ENCODE data around the gene SSC5D.

SSC5D gene

GRCh38 chr19:55539090-55539984 lies 51.1 kb downstream of the SSC5D start:
- no peak for DNase-seq

- no peak for DNase-seq
Measured at GRCh38 chr19:55540619-55541018, 52.4 kb downstream of the SSC5D start.

GRCh38 chr19:55541091-55541490 lies 52.9 kb downstream of the SSC5D start:
- no peak for DNase-seq

GRCh38 chr19:55542292-55542855 lies 54.1 kb downstream of the SSC5D start:
- DNase-seq: no peak

DNA sequence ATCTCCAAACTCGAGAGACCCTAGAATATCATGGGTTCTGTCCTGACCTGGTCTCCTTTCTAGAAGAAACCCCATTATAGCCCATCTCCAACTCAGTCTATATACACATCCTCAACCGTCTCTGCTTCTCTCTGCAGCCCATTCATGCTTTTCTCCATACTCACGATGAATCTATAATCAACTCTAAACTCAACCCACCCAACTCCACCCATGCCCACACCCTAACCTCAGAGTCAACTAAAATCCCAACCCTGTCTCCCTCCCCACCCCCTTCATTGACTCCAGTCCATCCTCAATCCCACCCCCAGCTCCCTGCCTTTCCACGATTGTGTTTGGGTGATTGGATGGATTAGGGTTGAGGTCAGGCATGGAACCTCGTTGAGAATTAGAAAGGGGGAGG lies 55.3 kb downstream of the SSC5D start:
- DNase-seq: no peak

DNA sequence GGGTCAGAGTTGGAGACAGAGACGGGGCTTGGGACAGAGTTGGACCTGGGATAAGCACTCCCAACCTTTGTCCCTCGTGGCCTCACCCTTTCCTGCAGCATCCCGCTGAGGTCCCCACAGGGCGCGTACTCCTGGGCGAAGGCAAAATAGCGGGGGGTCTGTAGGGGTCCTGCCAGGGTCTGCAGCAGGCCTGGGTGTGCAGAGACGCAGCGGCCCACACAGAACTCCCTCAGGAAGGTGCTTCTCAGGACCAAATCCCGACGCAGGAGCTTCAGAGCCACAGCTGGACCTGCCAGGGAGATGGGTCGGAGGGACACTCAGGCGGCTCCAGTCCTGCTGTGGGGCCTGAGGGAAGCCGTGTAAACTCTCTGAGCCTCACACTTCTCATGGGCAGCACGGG lies 55.8 kb downstream of the SSC5D start:
- DNase-seq: no peak

DNA sequence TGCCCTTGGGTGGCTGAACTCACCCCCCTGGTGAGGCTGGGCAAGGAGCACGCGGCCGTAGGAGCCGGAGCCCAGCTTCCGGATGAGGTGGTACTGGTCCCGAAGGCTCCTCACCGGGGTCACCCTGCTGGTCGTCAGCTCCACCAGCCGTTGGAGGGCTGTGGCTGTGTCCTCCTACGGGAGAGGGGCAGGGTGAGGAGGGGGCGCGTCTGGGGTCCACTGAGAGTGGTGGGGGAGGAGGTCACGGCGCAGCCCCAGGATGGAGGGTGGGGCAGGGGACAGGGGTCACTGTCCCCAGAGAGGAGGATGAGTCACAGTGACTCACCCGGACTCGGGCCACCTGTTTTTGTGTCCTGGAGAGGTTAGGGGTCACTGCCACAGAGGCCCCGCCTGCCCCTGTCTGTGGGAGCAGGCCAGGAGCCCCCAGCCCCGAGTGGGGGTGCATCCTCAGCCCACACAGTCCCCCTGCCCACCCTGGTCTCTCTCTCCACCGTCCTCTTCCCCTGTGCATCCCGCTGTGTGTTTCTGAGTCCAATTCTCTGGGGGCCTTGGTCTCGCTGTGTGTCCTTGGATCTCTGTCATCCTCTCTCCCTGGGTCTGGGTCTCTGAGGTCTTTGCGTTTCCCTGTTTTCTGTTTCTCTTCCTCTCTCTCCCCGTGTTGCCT lies 56.7 kb downstream of the SSC5D start:
- DNase-seq: no peak

- DNase-seq: no peak
Measured at GRCh38 chr19:55545443-55545842, 57.2 kb downstream of the SSC5D start, which contains the start of gene SBK3. Gene SBK3 (minus strand): TSS chr19:55545543. CDS start chr19:55545543, 0 bp downstream.

DNA sequence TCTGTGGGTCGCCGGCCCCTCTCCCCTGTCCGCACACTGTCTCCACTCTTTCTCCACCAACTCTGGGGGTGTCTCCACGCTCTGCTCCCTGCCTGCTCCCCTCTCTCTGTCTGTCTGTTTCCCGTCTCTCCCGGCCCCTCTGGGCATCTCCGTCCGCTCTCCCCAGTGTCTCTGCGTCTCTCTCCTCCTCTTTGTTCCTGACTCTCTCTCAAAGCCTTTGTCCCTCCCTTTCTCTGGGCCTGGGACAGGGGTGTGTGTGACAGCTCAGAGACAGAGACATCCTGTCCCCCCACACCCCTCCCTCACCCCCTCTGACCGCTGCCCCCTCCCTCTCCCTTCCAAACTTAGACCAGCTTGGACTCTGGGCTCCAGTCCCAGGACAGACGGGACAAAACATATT lies 57.8 kb downstream of the SSC5D start:
- DNase-seq: no peak

GRCh38 chr19:55546822-55547614 lies 58.8 kb downstream of the SSC5D start:
- DNase-seq: no peak

DNA sequence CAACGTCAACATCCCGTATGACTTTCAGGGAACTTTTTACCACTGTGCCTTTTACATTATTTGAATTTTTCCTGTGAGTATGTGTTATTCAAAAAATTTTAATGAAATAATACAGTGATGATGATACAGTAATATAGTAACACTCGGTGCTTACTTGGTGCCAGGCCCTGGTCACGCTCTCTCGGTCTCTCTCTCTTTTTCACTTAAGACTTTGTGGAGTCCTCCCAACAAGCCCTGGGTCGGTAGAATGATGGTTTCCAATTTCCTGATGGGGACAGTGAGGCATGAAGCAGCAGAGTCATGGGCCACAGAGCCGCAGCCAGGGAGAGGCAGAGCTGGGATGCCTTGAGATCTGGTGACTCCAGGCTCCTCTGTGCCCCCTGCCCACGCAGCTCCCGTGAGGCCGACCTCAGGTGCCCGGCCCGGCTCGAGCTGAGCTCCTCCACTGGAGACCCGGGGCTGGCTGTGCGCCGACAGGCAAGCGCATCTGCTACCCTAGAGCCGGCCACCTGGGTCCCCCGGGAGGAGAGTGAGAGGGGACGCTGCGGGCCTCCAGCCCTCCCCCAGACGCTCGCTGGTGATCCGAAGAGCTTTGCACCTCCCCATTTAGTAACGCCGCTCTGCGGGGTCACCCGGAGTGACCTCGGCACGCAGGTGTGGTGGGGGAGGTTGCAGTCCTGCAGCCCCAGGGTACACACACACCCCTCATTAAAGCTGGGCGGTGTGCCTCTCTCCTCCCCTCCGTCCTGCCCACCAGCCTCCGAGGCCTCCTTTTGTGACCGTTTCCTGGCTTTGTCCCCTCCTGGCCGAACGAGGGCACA lies 61.5 kb downstream of the SSC5D start:
- no peak for DNase-seq

DNA sequence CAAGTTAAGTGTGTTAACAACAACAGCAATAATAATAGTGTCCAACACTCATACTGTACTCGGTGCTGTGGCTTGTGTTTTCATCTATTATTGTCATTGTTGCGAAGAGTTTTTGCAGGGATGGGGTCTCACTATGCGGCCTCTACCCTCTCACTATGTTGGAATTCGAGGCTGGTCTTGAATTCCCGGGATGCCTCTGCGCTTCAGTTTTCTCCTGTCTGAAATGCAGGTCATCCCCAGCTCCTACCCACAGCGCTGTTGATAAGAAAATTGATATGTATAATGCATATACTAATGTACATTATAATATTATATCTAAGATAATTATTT lies 62.0 kb downstream of the SSC5D start:
- DNase-seq: no peak

DNA sequence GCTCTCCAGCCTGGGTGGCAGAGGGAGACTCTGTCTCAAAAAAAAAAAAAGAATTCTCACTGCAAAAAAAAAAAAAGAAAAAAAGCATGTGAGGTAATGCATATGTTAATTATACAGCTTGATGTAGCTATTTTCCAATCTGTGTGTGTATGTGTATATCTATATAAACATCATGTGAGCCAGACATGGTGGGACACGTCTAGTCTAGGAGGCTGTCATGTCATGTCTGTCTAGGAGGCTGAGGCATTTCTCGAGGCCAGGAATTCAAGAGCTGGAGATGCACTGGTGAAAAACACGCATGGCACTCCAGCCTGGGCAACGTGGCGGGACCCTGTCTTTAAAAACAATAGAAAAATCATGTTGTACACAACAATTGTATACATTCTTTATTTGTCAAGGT lies 64.0 kb downstream of the SSC5D start:
- DNase-seq: no peak

DNA sequence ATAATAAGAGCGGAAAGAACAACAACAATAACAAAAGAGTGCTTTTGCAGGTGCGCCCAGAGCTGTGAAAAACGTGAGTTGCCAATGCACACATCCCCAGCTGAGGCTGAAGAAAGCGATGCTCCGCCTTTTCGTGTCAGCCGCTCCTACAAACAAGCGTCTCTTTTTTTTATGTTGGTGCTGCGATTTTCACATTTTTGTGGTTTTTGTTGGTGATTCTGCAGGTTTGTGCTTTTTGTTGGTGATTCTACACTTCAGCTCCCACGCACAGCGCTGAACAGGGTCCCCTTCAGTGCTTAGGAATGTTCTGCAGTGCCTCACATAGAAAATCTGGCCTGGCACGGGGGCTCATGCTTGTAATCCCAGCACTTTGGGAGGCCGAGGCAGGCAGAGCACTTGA lies 64.4 kb downstream of the SSC5D start:
- no peak for DNase-seq

DNA sequence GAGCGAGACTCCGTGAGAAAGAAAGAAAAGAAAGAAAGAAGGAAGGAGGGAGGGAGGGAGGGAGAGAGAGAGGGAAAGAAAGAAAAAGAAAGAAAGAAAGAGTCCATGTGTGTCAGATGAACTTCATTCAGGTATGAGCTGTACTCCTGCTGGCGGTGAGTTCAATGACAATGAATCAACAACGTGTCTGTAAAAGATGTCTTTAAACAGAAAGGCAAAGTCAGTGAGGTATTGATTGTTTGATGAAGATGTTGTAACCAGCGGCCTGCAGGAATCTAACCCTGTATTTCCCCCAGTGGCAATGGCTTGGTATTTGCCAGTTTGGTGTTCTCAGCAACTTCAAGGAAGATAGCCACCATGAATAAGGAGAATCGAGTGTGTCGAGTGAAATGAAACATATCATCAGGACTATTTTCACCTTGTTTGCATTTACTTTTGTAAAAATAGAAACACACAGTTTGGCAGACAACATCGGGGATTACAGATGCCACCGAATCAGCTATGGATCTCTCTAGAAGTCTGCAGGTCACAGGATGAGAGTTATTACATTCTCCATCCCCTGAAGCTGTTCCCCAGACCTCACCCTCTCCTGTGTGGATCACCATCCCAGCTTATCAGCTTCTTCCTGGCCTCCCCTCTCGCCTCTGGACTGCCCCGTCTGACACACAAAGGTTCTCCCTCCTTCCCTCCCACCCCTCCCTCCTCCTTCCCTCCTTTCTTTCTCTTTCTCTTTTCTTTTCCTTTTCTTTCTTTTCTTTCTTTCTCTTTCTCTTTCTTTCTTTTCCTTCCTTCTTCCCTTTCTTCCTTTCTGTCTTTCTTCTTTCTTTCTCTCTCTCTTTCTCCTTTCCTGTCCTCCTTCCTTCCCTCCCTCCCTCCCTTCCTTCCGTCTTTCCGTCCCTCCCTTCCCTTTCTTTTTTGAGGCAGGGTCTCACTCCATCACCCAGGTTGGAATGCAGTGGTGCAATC lies 65.3 kb downstream of the SSC5D start:
- DNase-seq: no peak

DNA sequence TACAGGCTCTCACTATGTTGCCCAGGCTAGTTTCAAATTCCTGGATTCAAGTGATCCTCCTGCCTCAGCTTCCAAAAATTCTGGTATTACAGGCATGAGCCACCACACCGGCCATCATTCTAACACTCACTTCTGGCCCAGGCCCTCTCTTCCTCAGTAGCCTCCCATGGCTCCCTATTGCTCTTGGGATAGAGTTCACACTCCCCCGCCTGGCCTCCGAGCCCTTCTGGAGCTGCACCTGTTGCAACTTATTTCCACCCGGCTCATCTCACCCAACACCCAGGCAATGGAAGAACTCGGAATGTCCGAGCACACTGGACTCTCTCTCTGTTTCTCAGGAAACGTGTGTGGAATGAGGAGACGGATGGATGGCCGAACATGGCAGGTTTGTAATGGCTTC lies 66.1 kb downstream of the SSC5D start:
- DNase-seq: no peak

DNA sequence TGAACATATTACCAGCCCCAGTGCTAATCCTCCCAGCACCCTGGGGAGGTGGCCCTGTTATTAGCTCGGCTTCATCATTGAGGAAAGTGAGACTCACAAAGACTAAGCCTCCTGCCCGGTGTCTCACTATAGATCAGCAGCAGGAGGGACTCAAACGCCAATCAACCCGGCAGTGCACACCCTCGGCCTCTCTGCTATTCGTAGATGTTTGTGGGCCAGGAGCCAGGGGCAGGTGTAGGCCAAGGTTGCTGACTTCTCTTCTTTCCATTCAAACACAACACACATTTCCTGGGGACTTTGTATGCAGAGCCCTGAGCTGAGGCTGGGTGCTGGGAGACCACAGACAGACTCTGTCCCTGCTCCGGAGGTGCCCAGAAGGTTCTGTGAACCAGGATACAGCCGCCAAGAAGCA lies 66.5 kb downstream of the SSC5D start:
- DNase-seq: no peak

GRCh38 chr19:55559684-55560083 lies 71.4 kb downstream of the SSC5D start:
- DNase-seq: no peak

- no peak for DNase-seq
Measured at GRCh38 chr19:55563261-55563690, 75.0 kb downstream of the SSC5D start.

GRCh38 chr19:55566823-55567222 lies 78.6 kb downstream of the SSC5D start:
- DNase-seq: no peak

DNA sequence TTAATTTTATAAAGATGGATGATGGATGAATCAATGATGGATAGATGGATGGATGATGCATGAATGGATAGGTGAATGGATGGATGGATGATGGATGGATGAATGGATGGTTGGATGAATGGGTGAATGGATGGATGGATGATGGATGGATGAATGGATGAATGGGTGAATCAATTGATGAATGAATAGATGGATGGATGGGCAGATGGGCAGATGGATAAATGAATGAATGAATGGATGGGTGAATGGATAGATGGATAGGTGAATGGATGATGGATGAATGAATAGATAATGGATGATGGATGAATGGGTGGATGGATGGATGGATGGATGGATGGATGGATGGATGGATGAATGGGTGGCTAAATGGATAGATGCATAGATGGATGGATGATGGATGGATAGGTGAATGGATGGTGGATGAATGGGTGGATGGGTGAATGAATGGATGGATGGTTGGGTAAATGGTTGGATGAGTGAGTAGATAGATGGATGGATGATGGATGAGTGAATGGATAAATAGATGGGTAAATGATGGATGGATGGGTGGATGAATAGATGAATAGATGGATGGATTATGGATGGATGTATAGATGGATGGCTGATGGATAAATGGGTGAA lies 79.6 kb downstream of the SSC5D start:
- no peak for DNase-seq

Measured in NCI-H510A (cell line).